ENCODE data around the gene TYMP. TPM values are rescaled to one million over a fixed set of nuclear protein-coding genes. Genes with fewer than 3 reads are reported as not detected.
"Not testable (repeated sequence)": the region's sequence is repeated elsewhere in the genome, so short reads cannot be mapped to it uniquely, and the experiment has no call there.

The TYMP gene
- total RNA-seq, 1 donor from 2014 or later, result 12.7 TPM

- DNase-seq (no peak), ATAC-seq (no peak)
- intact Hi-C loops (cut with micrococcal nuclease), result no loop called here
These were observed 15.9 kb upstream of the TYMP start, which contains the start of gene KLHDC7B for GRCh38 chr22:50545522-50546325. KLHDC7B (plus strand) TSS chr22:50545899; CDS start chr22:50546244, 345 bp downstream.

DNA sequence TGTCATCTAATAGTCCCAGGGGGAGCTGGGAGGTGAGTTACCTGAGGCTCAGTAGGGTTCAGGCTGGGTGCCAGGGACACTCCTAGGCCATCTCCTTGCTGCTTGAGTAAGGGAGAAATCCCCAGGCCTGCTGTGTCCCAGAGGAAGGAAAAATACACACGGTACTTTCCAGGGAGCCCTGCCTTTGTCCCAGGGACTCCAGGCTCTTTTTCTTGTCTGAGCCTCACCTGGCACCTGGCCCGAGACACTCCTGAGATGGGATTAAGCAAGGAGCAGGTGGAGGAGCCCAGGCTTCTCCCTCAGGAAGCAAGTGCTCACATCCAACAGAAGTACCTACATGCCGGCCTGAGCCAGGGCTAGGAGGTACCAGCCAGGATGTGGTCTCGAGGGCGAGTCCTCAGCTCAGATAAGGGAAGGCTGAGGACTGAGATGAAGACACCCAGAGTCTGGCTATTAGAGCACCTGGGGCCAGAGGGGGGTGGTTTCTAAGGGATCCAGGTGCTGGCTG lies 15.0 kb upstream of the TYMP start:
- DNase-seq (no peak), ATAC-seq (no peak)
- intact Hi-C loops (cut with micrococcal nuclease), result no loop called here

DNA sequence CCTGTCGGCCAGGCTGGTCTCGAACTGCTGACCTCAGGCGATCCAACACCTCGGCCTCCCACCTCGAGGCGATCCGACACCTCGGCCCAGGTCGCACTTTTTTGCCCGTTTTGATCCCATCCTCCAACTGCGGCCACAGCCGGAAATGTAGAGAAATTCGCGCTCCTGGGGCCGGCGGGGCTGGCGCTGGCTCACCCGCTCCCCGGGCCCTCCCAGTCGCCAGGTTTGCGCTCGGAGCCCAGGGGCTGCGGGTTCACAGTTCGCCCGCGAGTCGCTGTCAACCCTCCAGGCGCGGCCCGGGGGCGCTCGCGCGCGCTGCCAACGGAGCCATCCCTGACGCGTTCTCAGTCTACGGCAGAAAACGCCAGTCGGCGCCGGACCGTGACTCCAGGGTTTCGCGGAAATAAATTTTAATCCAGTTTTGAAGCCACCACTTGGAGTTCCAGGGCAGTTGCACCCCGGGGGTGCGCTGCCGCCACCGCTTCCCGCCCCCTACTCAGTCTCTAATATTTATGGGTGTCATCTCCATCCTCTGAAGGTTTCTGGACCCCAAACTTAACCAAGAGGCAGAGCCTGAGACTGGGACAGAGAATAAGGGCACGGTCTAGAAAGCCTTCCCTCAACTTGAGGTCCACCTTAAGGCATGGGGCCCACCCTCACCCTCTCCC lies 14.4 kb upstream of the TYMP start:
- DNase-seq (peak; percentile 89), ATAC-seq (peak; percentile 74)
- intact Hi-C loops (cut with micrococcal nuclease), result no loop called here

- peak; percentile 25 for DNase-seq
- ATAC-seq, result no peak
- intact Hi-C loops (cut with micrococcal nuclease), result no loop called here
These were observed 12.7 kb upstream of the TYMP start for GRCh38 chr22:50542416-50542927.

GRCh38 chr22:50541667-50542026 lies 11.8 kb upstream of the TYMP start:
- DNase-seq (peak; percentile 55), ATAC-seq (peak; percentile 25)
- intact Hi-C loops (cut with micrococcal nuclease), result not testable (repeated sequence)

DNA sequence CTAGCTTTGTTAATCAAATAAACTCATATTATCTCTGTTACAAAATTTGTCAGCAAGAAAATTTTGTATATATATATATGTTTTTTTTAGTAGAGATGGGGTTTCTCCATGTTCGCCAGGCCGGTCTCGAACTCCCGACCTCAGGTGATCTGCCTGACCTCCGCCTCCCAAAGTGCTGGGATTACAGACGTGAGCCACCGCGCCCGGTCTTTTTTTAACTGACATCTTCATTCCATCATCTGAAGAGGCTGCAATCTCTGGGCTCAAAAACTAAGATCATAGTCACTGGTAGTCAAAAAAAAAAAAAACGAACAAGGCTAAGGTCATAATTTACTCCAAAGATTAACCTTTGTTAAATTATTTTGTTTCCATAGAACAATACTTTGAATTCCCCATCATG lies 10.6 kb upstream of the TYMP start:
- ATAC-seq, result no peak
- peak; percentile 12 for DNase-seq
- intact Hi-C loops (cut with micrococcal nuclease), result no loop called here

DNA sequence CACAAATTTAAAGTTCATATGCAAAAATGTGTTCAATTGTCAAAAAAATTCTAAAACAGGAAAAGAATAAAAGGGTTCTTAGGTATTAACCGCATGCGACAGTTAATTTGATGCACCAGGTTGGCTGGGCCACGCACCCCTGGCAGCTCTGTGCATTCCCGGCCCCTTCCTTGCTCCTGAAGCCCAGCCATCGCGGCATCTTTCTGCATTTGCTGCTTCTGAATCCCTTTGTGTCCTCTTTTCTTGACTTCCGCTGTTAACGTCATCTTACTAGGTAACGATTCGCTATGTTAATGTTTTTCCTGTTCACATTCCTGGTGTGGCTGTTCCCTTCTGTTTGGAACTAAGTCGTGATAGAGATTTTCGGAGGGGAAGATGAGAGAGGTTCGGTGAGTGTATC lies 8.0 kb upstream of the TYMP start:
- no peak for ATAC-seq
- intact Hi-C loops (cut with micrococcal nuclease), result no loop called here
- peak; percentile 2 for DNase-seq

- ATAC-seq, result no peak
- intact Hi-C loops (cut with micrococcal nuclease), result no loop called here
These were observed 6.4 kb upstream of the TYMP start for GRCh38 chr22:50536226-50536625.

GRCh38 chr22:50535113-50535512 lies 5.3 kb upstream of the TYMP start:
- ATAC-seq, result no peak
- DNase-seq, result peak; percentile 15
- intact Hi-C loops (cut with micrococcal nuclease), result no loop called here

More at GRCh38 chr22:50536226-50536625, 6.4 kb upstream of the TYMP start:
- no peak for DNase-seq

DNA sequence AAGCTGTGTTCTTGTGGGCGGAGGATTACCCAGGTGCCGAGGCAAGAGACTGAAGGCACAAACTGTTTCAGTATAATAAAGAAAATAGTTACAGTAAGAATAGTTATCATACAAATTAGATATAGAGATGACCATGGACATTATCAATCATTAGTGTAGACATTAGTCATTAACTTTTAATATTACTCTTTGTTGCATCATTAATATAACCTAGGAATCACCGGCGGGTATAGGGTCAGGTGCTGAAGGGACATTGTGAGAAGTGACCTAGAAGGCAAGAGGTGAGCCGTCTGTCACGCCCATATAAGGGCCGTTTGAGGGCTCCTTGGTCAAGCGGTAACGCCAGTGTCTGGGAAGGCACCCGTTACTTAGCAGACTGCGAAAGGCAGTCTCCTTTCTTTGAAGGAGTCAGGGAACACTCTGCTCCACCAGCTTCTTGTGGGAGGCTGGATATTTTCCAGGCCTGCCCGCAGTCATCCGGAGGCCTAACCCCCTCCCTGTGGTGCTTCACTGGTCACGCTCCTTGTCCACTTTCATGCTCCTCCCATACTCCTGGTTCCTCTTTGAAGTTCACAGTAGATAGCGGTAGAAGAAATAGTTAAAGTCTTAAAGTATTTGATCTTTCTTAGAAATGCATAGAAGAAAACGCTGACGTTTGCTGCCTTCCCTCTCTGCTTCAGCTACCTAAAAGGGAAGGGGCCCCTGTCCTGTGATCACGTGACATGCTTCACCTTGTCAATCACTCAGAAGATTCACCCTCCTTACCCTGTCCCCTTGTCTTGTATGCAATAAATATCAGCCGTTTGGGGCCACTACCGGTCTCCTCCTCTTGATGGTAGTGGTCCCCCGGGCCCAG lies 4.3 kb upstream of the TYMP start:
- ATAC-seq; intact Hi-C loops (cut with micrococcal nuclease): not testable (repeated sequence)
- peak; percentile 47 for DNase-seq

- intact Hi-C loops (cut with micrococcal nuclease), result no loop called here
- no peak for ATAC-seq
- peak; percentile 21 for DNase-seq
These were observed 3.3 kb upstream of the TYMP start for GRCh38 chr22:50532824-50533796.

GRCh38 chr22:50531962-50532674 lies 2.3 kb upstream of the TYMP start:
- ATAC-seq (peak; percentile 63), DNase-seq (peak; percentile 90)
- intact Hi-C loops (cut with micrococcal nuclease), result no loop called here

GRCh38 chr22:50531546-50531961 lies 1.7 kb upstream of the TYMP start:
- intact Hi-C loops (cut with micrococcal nuclease), result no loop called here
- peak; percentile 22 for ATAC-seq
- DNase-seq, result peak; percentile 77

DNA sequence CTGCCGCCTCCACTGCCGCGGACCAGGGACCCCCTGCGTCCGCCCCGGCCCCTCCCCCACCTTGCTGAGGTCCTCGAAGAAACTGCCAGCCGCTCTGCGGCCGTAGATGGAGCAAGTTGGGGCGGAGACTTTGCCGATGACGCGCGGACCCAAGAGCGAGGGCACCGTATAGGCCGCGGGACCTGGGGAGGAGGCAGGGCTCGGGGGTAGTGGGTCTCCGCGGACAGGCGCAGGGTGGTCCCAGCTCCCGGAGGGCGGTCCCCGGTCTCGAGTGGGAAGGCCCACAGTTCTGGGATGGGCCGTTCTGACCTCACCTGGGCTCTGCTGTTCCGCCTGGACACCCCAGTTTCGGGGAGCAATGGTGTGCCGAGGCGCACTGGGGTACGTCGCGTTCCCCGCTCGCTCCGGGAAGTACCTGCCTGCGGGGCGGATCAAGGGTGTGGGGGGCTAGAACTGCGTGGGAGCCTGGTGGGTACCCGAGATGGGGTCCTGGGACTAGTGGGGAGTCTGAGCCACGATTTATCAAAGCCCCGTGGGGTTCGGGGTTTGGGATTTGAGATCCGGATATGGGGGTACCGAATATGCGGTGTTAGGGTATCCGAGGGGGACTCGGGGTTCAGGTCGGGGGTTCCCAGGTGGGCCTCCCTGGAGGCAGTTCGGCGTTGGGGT lies 1.2 kb upstream of the TYMP start:
- intact Hi-C loops (cut with micrococcal nuclease), result no loop called here
- peak; percentile 91 for DNase-seq
- ATAC-seq, result peak; percentile 55

DNA sequence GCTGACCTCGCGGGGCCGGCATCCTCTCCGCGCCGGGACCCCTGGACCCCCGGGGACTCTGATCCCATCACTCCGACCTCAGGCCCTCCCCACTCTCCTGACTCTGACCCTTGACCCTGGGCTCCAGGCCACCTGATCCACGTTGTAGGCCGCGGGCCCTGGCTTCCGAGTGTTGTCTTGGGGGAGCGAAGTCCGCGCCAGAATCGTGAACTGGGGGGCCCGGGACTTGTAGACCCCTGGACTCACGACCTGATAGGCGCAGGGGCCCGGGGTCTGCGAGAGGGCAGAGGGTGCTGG lies 716 bp upstream of the TYMP start:
- intact Hi-C loops (cut with micrococcal nuclease), result no loop called here
- no peak for DNase-seq
- no peak for ATAC-seq

DNA sequence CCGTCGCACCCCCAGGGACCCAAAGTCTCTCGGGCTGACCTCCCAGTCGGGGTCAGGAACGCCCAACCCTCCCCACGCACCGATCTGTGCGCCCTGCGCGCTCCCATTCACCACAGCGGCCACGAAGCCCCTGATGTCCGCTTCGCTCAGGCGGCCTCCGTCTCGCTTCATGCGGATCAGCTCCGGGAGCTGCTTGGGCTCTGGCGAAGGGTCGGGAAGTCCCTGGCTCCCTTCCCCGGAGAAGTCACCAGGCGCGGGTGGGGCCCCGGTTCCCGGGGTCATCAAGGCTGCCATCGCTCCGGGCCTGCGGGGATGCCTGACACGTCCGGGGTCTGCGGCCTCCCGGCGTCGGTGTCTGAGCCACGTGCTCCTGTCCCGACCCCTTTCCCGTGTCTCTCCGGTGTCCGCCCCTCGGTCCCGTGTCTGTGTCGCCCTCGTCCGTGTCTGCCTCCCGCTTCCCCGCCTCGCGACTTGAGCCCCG lies 356 bp downstream of the TYMP start:
- DNase-seq (no peak), ATAC-seq (no peak)
- intact Hi-C loops (cut with micrococcal nuclease), result no loop called here

Data from left ventricle myocardium superior (tissue), 1 donor.